GM18907 (cell line): ENCODE measurements around the gene LSAMP.

Experiments used
- ATAC-seq: cut with Tn5 transposase; IDR thresholded peaks from one replicate; pipeline ENCODE4 v1.9.1; 2021; ENCODE audit warnings: mild to moderate bottlenecking, moderate library complexity; ENCODE audit not compliant: unreplicated experiment

The LSAMP gene

DNA sequence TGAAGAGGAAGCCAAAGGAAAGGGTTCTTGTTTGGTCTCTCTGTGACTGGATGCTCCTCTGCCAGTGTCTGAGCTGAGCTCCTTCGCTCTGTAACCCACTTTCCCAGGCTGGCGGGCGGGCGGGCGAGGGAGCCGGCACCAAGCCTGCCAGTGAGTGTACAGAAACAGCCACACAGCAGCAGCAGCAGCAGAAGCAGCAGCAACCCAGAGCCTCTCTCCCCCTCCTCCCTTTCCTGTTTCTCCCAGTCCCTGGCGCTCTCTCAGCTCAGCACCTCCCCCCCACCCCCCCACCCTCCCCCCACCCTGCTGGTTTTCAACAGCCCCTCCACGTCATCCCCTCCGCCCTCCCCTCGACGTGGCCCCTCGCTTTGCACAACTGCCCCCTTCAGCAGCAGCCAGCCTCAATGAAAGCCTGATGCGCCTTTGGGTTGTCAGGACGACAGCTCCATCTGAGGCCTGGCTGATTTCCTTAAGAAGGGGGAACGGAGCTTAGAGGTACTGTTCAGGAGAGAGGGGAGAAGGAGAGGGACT lies at the start of gene LSAMP:
TSS of gene LSAMP (minus strand) at position 177 of the 531 bp plus-strand sequence.
- no peak for ATAC-seq

DNA sequence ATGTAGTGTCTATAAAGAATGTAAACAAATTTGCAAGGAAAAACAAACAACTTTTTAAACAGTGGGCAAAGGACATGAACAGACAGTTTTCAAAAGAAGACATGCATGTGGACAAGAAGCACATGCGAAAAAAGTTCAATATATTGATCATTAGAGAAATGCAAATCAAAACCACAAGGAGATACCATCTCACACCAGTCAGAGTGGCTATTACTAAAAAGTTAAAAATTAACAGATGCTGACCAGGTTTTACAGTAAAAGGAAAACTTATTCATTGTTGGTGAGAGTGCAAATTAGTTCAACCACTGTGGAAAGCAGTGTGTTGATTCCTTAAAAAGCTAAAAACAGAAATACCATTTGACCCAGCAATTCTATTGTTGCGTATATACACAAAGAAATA lies 47.1 kb upstream of the LSAMP start:
- peak; percentile 49 for ATAC-seq

DNA sequence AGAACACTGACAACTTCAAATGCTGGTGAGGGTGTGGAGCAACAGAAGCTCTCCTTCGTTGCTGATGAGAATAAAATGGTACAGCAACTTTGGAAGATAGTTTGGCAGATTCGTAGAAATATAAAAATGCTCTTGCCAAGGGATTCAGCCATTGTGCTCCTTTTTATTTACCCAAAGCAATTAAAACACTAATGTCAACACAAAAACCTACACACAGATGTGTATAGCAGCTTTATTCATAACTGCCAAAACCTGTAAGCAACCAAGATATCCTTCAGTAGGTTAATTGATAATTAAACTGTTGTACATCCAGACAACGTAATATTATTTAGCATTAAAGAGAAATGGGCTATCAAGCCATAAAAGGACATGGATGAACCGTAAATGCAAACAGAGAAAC lies 37.8 kb upstream of the LSAMP start:
- ATAC-seq: no peak

GRCh38 chr3:116476691-116477090 lies 31.4 kb upstream of the LSAMP start:
- ATAC-seq: no peak

GRCh38 chr3:116474801-116475200 lies 29.5 kb upstream of the LSAMP start:
- ATAC-seq: no peak

DNA sequence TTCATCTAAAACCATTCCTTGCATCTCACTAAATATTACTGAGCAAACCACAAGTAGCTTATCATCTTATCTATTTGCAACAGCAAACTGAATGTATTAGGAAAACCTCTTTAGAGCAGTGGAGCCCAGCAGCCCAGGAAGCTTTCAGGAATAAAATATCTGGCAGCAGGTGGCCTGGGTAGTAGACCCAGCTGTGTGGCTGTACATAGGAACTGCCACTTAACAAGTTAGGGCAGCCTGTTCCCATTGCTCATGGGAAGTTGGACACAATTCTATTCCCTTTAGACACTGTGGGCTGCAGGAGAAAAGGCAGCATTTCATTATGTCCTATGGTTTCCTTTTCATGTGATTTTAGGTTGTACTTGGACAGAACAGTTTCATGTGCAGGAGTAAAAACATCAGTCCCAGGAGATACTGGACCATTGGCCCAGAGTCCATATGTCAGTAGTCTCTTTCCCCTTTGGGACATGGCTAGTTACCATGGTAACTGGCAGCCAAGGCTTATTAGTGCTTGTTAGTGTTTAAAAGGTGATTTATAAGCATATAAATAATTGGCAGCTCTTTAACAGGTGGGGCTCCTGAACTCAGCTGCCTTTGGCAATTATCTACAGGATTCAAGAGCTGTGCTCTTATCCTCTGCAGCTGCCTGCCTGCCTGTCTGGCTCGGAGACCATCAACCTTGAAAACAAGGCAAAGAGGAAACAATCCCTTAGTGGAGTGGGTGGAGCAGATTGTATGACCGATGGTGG lies 28.9 kb upstream of the LSAMP start:
- no peak for ATAC-seq

- no peak for ATAC-seq
Measured at GRCh38 chr3:116473602-116474001, 28.3 kb upstream of the LSAMP start.

DNA sequence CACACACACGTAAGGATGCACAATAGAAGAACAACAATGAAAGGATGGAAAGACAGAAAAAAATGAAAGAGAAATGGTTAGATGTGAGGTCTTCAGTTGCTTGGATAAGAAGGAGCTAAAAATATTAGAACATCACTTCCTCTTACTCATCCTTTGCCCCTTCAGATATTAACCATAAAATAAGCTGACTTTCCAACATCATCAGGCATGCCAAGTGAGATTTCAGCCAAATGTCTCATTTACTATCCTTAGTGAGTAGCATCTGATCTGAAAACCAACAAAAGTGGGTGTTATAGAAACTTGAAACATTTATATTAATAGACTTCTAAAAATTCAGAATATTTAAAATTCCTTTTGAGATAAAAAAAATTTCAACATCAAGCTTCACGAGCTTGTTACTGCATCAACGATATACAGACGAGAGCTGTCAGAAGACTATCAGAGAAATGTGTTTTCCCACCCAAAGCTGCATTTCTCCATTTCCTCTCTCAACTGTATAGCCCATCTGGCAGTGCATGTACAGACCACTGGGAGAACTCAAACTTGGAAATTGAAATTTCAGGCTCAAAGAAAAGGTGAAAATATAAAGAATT lies 25.4 kb upstream of the LSAMP start:
- ATAC-seq: no peak

GRCh38 chr3:116469546-116469945 lies 24.3 kb upstream of the LSAMP start:
- no peak for ATAC-seq

DNA sequence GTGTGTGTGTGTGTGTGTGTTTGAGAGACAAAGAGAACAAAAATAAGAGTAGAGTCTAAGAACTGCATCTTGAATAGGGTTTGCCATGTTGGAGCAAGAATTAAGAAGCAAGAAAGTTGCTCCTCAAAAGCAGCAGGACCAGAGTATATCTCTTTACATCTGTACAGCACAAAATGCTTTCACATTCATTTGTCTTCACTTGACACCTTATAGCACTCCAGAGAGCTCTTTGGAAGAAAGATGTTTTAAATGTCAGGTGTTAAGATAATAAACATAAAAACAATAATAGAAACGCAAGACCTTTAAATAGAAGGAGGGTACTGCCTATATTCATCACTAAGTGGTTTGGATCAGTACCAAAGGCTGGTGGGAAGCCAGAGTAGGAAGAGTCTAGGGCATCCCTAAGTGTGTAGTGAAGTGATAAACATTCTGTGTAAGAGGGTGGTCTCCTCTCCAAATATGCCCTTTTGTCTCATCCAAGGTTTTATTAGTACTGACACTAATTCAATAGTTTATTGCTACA lies 19.1 kb upstream of the LSAMP start:
- no peak for ATAC-seq

DNA sequence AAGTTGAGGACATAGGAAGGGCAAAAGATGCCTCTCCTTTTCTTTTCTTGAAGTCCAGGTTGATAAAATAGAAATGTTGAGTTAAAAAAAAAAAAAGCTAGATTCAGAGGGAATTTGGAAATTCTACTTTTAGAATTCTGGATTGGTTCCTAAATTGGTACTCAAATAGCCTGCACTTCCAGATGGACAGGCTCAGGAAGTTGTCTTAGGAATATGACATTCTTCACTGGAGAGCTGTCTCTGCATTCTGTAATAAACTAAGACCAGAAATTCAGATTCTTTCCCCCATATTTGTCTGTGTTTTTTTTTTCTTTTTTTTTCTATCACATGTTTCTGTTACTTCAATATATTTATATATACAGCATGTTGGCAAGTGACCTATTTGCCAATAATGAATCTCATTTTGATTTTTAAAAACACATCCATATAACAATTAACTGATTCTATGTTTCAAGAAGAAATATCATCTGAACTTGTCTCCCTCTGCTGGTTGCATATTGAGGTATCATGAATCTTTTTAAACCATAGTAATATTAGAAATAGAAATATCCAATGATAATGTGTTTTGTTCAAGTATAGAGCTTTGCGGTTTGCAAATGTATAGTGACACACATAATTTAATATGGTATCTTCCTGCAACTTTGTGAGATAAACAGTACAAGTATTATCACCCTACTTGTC lies 8.5 kb upstream of the LSAMP start:
- ATAC-seq: no peak

GRCh38 chr3:116449546-116450350 lies 4.5 kb upstream of the LSAMP start:
- no peak for ATAC-seq

DNA sequence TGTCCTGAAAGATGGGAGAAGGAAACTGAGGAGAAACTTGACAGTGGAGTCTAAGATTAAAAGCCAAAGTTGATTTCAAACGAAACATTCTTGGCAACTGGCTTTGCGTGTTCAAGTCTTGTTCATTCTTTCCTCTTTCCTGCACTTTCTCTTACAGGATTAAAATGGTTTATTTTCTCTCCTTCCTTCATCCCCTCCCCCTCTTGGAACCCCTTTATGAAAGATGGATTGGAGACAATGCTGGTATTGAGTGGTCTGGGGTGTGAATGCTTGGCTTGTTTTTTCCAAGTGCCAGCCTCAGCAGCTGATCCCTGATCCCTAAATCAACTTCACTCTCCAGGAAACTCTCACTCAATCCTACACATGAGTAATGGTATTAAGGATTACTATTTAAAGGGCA lies 703 bp upstream of the LSAMP start:
- no peak for ATAC-seq

GRCh38 chr3:116444819-116445310 lies 422 bp downstream of the LSAMP start:
- no peak for ATAC-seq

- no peak for ATAC-seq
Measured at GRCh38 chr3:116444115-116444747, 1.1 kb downstream of the LSAMP start.

- no peak for ATAC-seq
Measured at GRCh38 chr3:116443191-116443661, 2.1 kb downstream of the LSAMP start.

- no peak for ATAC-seq
Measured at GRCh38 chr3:116442331-116443021, 2.8 kb downstream of the LSAMP start.

- no peak for ATAC-seq
Measured at GRCh38 chr3:116441652-116442051, 3.6 kb downstream of the LSAMP start.

GRCh38 chr3:116440196-116440595 lies 5.1 kb downstream of the LSAMP start:
- no peak for ATAC-seq
